Neural progenitor cell (in vitro differentiated cells): Measurements from ENCODE around the gene GPR42. TPM values are rescaled to one million over a fixed set of nuclear protein-coding genes. Genes with fewer than 3 reads are reported as not detected.

ENCODE experiments used
- DNase-seq: peaks from one replicate; pipeline ENCODE4 v3.0.0-alpha.2; 2016; ENCODE audit warnings: low spot score
- H2AFZ ChIP-seq: fragments of 200-600 bp; sonication (generic); replicated peaks from 2 replicates; pipeline ENCODE4 v1.6.1; 2016; ENCODE audit warnings: antibody characterized with exemption
- H3F3A ChIP-seq: fragments of 200-600 bp; sonication (generic); 2 replicates; pipeline ENCODE4 v1.6.1; 2016; ENCODE audit warnings: antibody characterized with exemption, low read depth
- H3K27ac ChIP-seq: fragments of 200-600 bp; sonication (generic); 2 replicates; pipeline ENCODE4 v1.5.1; 2016; ENCODE audit warnings: mild to moderate bottlenecking
- H3K27me3 ChIP-seq: fragments of 200-600 bp; sonication (generic); 2 replicates; pipeline ENCODE4 v1.6.1; 2016; ENCODE audit warnings: mild to moderate bottlenecking, moderate library complexity
- H3K36me3 ChIP-seq: fragments of 200-600 bp; sonication (generic); 2 replicates; pipeline ENCODE4 v1.5.1; 2016
- H3K4me1 ChIP-seq: fragments of 200-600 bp; sonication (generic); 2 replicates; pipeline ENCODE4 v1.6.1; 2016; ENCODE audit warnings: mixed run types
- H3K4me2 ChIP-seq: fragments of 200-600 bp; sonication (generic); 2 replicates; pipeline ENCODE4 v1.6.1; 2016
- H3K4me3 ChIP-seq: fragments of 200-600 bp; sonication (generic); 2 replicates; pipeline ENCODE4 v1.5.1; 2016
- H3K79me2 ChIP-seq: fragments of 200-600 bp; sonication (generic); 2 replicates; pipeline ENCODE4 v1.6.1; 2016; ENCODE audit warnings: low read depth
- H3K9ac ChIP-seq: fragments of 200-600 bp; sonication (generic); 2 replicates; pipeline ENCODE4 v1.6.1; 2016
- H3K9me3 ChIP-seq: fragments of 200-600 bp; sonication (generic); 2 replicates; pipeline ENCODE4 v1.5.1; 2016; ENCODE audit warnings: low read depth
- H4K20me1 ChIP-seq: fragments of 200-600 bp; sonication (generic); 2 replicates; pipeline ENCODE4 v1.6.1; 2016; ENCODE audit warnings: low read depth
- H3K27ac Mint-ChIP-seq: 3 replicates; pipeline ENCODE4 v1.8.0; 2021; ENCODE audit warnings: mixed read lengths
- H3K27me3 Mint-ChIP-seq: 2 replicates; pipeline ENCODE4 v1.8.0; 2022; ENCODE audit warnings: low read depth, mild to moderate bottlenecking, inconsistent platforms, moderate library complexity, mixed read lengths; ENCODE audit not compliant: insufficient read depth
- H3K36me3 Mint-ChIP-seq: 3 replicates; pipeline ENCODE4 v1.8.0; 2021; ENCODE audit warnings: mixed read lengths
- H3K4me1 Mint-ChIP-seq: 3 replicates; pipeline ENCODE4 v1.8.0; 2021; ENCODE audit warnings: mixed read lengths
- H3K4me3 Mint-ChIP-seq: 3 replicates; pipeline ENCODE4 v1.8.0; 2021; ENCODE audit warnings: mild to moderate bottlenecking, moderate library complexity, mixed read lengths
- H3K9me3 Mint-ChIP-seq: 3 replicates; pipeline ENCODE4 v1.8.0; 2020; ENCODE audit warnings: mixed read lengths
- CTCF ChIP-seq: fragments of 200-600 bp; sonication (generic); IDR thresholded peaks from 2 replicates; pipeline ENCODE4 v1.5.1; 2017; ENCODE audit warnings: antibody characterized with exemption, mild to moderate bottlenecking
- EZH2 ChIP-seq: fragments of 200-600 bp; sonication (generic); IDR thresholded peaks from 2 replicates; pipeline ENCODE4 v1.6.1; 2017; ENCODE audit warnings: antibody characterized with exemption, mild to moderate bottlenecking, moderate library complexity
- EZH2phosphoT487 ChIP-seq: fragments of 200-600 bp; sonication (generic); IDR thresholded peaks from 2 replicates; pipeline ENCODE4 v1.6.1; 2017; ENCODE audit warnings: antibody characterized with exemption
- total RNA-seq: library from RNA; depleted of rRNA; stranded (reverse); fragments of >200 nt; gene quantifications from 2 replicates; pipeline ENCODE4 v1.2.3, GENCODE V29; 2015; ENCODE audit warnings: low replicate concordance

The GPR42 gene
- not detected in 2 replicates for total RNA-seq

- no peak within 1 kb of the TSS for H3K27ac ChIP-seq
- no peak within 1 kb of the TSS for H2AFZ ChIP-seq
- no peak within 1 kb of the TSS for H3K9ac ChIP-seq
- no peaks in the 10 kb centered on the region for H3K9me3 ChIP-seq
- TF ChIP-seq EZH2phosphoT487 (no peak), CTCF (no peak), EZH2 (no peak)
- no peaks in the 10 kb centered on the region for H4K20me1 ChIP-seq
- H3K9me3 Mint-ChIP-seq = peaks cover 2% of the 10 kb centered on the region
- H3K4me3 ChIP-seq = no peak within 1 kb of the TSS
- no peaks in the 10 kb centered on the region for H3K36me3 ChIP-seq
- no peaks in the 10 kb centered on the region for H3K4me1 Mint-ChIP-seq
- H3K36me3 Mint-ChIP-seq = no peaks in the 10 kb centered on the region
- H3K79me2 ChIP-seq = no peaks in the 10 kb centered on the region
- H3K4me2 ChIP-seq = no peak within 1 kb of the TSS
- no peaks in the 10 kb centered on the region for H3K27me3 ChIP-seq
- peaks cover 7% of the 10 kb centered on the region for H3K27me3 Mint-ChIP-seq
- H3K4me3 Mint-ChIP-seq = no peak within 1 kb of the TSS
- H3F3A ChIP-seq = no peaks in the 10 kb centered on the region
- H3K4me1 ChIP-seq = no peaks in the 10 kb centered on the region
- no peak within 1 kb of the TSS for H3K27ac Mint-ChIP-seq
- DNase-seq = no peak
Observed at GRCh38 chr19:35370722-35371121, at the start of gene GPR42. Gene GPR42, plus strand, starts transcription at chr19:35371068. Its CDS starts 292 bp downstream, at chr19:35371360.

- no peaks in the 10 kb centered on the region for H3K9me3 Mint-ChIP-seq
- H3K27me3 Mint-ChIP-seq = peaks cover 4% of the 10 kb centered on the region
- H3K4me3 ChIP-seq = no peak overlapping the region
- no peaks in the 10 kb centered on the region for H3K9me3 ChIP-seq
- H3K36me3 ChIP-seq = no peaks in the 10 kb centered on the region
- H3K4me1 Mint-ChIP-seq = peaks cover 3% of the 10 kb centered on the region
- no peaks in the 10 kb centered on the region for H3K36me3 Mint-ChIP-seq
- H3K4me1 ChIP-seq = no peaks in the 10 kb centered on the region
- H3K9ac ChIP-seq = no peak overlapping the region
- no peak overlapping the region for H3K4me3 Mint-ChIP-seq
- DNase-seq = no peak
- H3K79me2 ChIP-seq = no peaks in the 10 kb centered on the region
- H3K27me3 ChIP-seq = no peaks in the 10 kb centered on the region
- H3F3A ChIP-seq = no peaks in the 10 kb centered on the region
- TF ChIP-seq EZH2phosphoT487 (no peak), CTCF (no peak), EZH2 (no peak)
- H2AFZ ChIP-seq = no peak overlapping the region
- H3K27ac Mint-ChIP-seq = no peak overlapping the region
- H3K27ac ChIP-seq = no peak overlapping the region
- no peaks in the 10 kb centered on the region for H4K20me1 ChIP-seq
- no peak overlapping the region for H3K4me2 ChIP-seq
Observed at GRCh38 chr19:35321291-35321690, 49.6 kb upstream of the GPR42 start.

GRCh38 chr19:35322014-35322413, 48.9 kb upstream of the GPR42 start:
- Mint-ChIP-seq H3K27ac (no peak overlapping the region), H3K4me3 (no peak overlapping the region), H3K4me1 (peaks cover 3% of the 10 kb centered on the region), H3K9me3 (no peaks in the 10 kb centered on the region), H3K36me3 (no peaks in the 10 kb centered on the region), H3K27me3 (peaks cover 2% of the 10 kb centered on the region)
- Histone ChIP-seq H3K79me2 (no peaks in the 10 kb centered on the region), H3K9ac (no peak overlapping the region), H3K4me2 (no peak overlapping the region), H3K36me3 (no peaks in the 10 kb centered on the region), H3K4me3 (no peak overlapping the region), H3K9me3 (no peaks in the 10 kb centered on the region), H3K27me3 (no peaks in the 10 kb centered on the region), H3K27ac (no peak overlapping the region), H3K4me1 (no peaks in the 10 kb centered on the region), H3F3A (no peaks in the 10 kb centered on the region), H4K20me1 (no peaks in the 10 kb centered on the region), H2AFZ (no peak overlapping the region)
- DNase-seq = no peak
- TF ChIP-seq CTCF (no peak), EZH2 (no peak), EZH2phosphoT487 (no peak)
